Natural killer cell (primary cell): Measurements from ENCODE around the gene ZNF273. TPM values are rescaled to one million over a fixed set of nuclear protein-coding genes. Genes with fewer than 3 reads are reported as not detected.
A peak's percentile ranks its signal among the peaks of the same experiment; 100 is the strongest.
"Not testable (repeated sequence)": the region's sequence is repeated elsewhere in the genome, so short reads cannot be mapped to it uniquely, and the experiment has no call there.

Experiments
- ATAC-seq, 3 donors: fragments of 150-1000 bp in 2 of 3; fragments of 200-7000 bp in 1 of 3; cut with Tn5 transposase; 1 replicate in 1 of 3; 2 replicates in 2 of 3; pipeline ENCODE4 v1.10.0; 2021; ENCODE audit warnings: mild to moderate bottlenecking in 2 of 3, moderate library complexity in 2 of 3
- DNase-seq, 2 donors: peaks; one replicate each; pipeline versions ENCODE4 v3.0.0 to v3.0.0-alpha.2; 2013 to 2021; ENCODE audit warnings: mixed read lengths in 1 of 2
- H3K27ac ChIP-seq: one replicate; pipeline ENCODE4 v1.5.1; 2013; ENCODE audit warnings: mild to moderate bottlenecking, low read length
- H3K27me3 ChIP-seq: one replicate; pipeline ENCODE4 v1.6.1; 2013; ENCODE audit warnings: low read length; ENCODE audit not compliant: control insufficient read depth, insufficient read depth
- H3K36me3 ChIP-seq: one replicate; pipeline ENCODE4 v1.6.1; 2013; ENCODE audit warnings: low read length; ENCODE audit not compliant: control insufficient read depth, insufficient read depth
- H3K4me1 ChIP-seq: one replicate; pipeline ENCODE4 v1.6.1; 2013; ENCODE audit warnings: low read length; ENCODE audit not compliant: control insufficient read depth, insufficient read depth
- H3K4me3 ChIP-seq: one replicate; pipeline ENCODE4 v1.5.1; 2013; ENCODE audit warnings: low read length
- H3K9me3 ChIP-seq: one replicate; pipeline ENCODE4 v1.6.1; 2013; ENCODE audit warnings: low read length; ENCODE audit not compliant: control insufficient read depth, insufficient read depth
- H3K27ac Mint-ChIP-seq, 2 donors: one replicate each; pipeline ENCODE4 v1.8.0; 2022; ENCODE audit warnings: mild to moderate bottlenecking in 2 of 2, mixed read lengths in 2 of 2, moderate library complexity in 1 of 2
- H3K27me3 Mint-ChIP-seq, 2 donors: one replicate each; pipeline ENCODE4 v1.8.0; 2022; ENCODE audit warnings: low read depth in 2 of 2, mixed read lengths in 2 of 2
- H3K36me3 Mint-ChIP-seq: one replicate; pipeline ENCODE4 v1.8.0; 2022; ENCODE audit warnings: mixed read lengths
- H3K4me1 Mint-ChIP-seq, 2 donors: one replicate each; pipeline ENCODE4 v1.8.0; 2022; ENCODE audit warnings: mixed read lengths in 2 of 2
- H3K4me3 Mint-ChIP-seq: one replicate; pipeline ENCODE4 v1.8.0; 2022; ENCODE audit warnings: mild to moderate bottlenecking, moderate library complexity, mixed read lengths
- H3K9me3 Mint-ChIP-seq, 2 donors: one replicate each; pipeline ENCODE4 v1.8.0; 2022; ENCODE audit warnings: mixed read lengths in 2 of 2
- CTCF ChIP-seq: fragments of 200-600 bp; IDR thresholded peaks from one replicate; pipeline ENCODE4 v1.8.0; 2022; ENCODE audit warnings: antibody characterized with exemption
- WGBS: methylation state at CpG from one replicate; pipeline ENCODE4 v1.1.7; 2013; ENCODE audit warnings: missing lambda C conversion rate; ENCODE audit not compliant: insufficient coverage; 5-methylcytosine and 5-hydroxymethylcytosine counted together
- intact Hi-C: fragments of 100-400 bp; cut with micrococcal nuclease; formaldehyde crosslinking; loops from one replicate; pipeline ENCODE4 v1.14.2; 2022
- total RNA-seq, 4 donors: library from RNA; stranded (reverse); fragments of 120-200 nt in 1 of 4; gene quantifications; one replicate each; pipeline versions ENCODE4 v1.2.3 to v1.2.4, GENCODE V29; 2013 to 2022

ZNF273 gene
- total RNA-seq, 3 donors from 2014 or later (not counting 1 experiment from before 2014, with no cell fraction given) = 2.9 to 4.2 (median 4.0) TPM

GRCh38 chr7:64908358-64908757 lies 5.3 kb downstream of the ZNF273 start:
- Histone ChIP-seq H3K4me1 (peaks cover 6% of the 10 kb centered on the region), H3K27ac (no peak overlapping the region), H3K9me3 (no peaks in the 10 kb centered on the region), H3K36me3 (no peaks in the 10 kb centered on the region), H3K27me3 (no peaks in the 10 kb centered on the region), H3K4me3 (no peak overlapping the region)
- Mint-ChIP-seq H3K27me3 (no peaks in the 10 kb centered on the region), H3K36me3 (no peaks in the 10 kb centered on the region), H3K9me3 (no peaks in the 10 kb centered on the region), H3K27ac (peak overlapping the region in 1 of 2 donors; percentile 68), H3K4me1 (peaks cover 40 to 54% of the 10 kb centered on the region in 2 donors), H3K4me3 (no peak overlapping the region)
- ATAC-seq = no peak
- DNase-seq = no peak
- 75% methylated on average over 2 of the region's 2 CpGs for WGBS
- TF ChIP-seq CTCF = no peak
- intact Hi-C loops = no loop called here

- H3K36me3 Mint-ChIP-seq = no peaks in the 10 kb centered on the region
Measured at GRCh38 chr7:64914557-64914956, 11.5 kb downstream of the ZNF273 start.

GRCh38 chr7:64915301-64915700 lies 12.2 kb downstream of the ZNF273 start:
- H3K4me3 Mint-ChIP-seq, H3K27ac Mint-ChIP-seq, ATAC-seq, H3K36me3 Mint-ChIP-seq, H3K36me3 ChIP-seq, H3K9me3 ChIP-seq, DNase-seq, H3K9me3 Mint-ChIP-seq, H3K27me3 ChIP-seq, H3K4me1 ChIP-seq, H3K27me3 Mint-ChIP-seq, intact Hi-C loops, H3K27ac ChIP-seq, H3K4me3 ChIP-seq: not testable (repeated sequence)
- WGBS = 97% methylated on average over 9 of the region's 9 CpGs
- H3K4me1 Mint-ChIP-seq = peaks cover 0 to 21% of the 10 kb centered on the region in 2 donors

More at GRCh38 chr7:64914557-64914956, 11.5 kb downstream of the ZNF273 start:
- Histone ChIP-seq H3K36me3 (peaks cover 8% of the 10 kb centered on the region), H3K27ac (no peak overlapping the region), H3K27me3 (no peaks in the 10 kb centered on the region), H3K4me1 (no peaks in the 10 kb centered on the region), H3K4me3 (no peak overlapping the region), H3K9me3 (peaks cover 6% of the 10 kb centered on the region)
- Mint-ChIP-seq H3K27ac (no peak overlapping the region), H3K4me1 (peaks cover 6 to 20% of the 10 kb centered on the region in 2 donors), H3K9me3 (no peaks in the 10 kb centered on the region), H3K4me3 (no peak overlapping the region), H3K27me3 (no peaks in the 10 kb centered on the region)
- DNase-seq (no peak), ATAC-seq (no peak)
- 100% methylated on average over 3 of the region's 3 CpGs for whole genome bisulfite sequencing
- TF ChIP-seq CTCF = no peak
- intact Hi-C loops = no loop called here

GRCh38 chr7:64928252-64929187 lies 25.4 kb downstream of the ZNF273 start:
- peaks cover 7 to 33% of the 10 kb centered on the region in 2 donors for H3K9me3 Mint-ChIP-seq
- 100% methylated on average over 2 of the region's 4 CpGs for WGBS

More at GRCh38 chr7:64928252-64929187, 25.4 kb downstream of the ZNF273 start:
- H3K27me3 Mint-ChIP-seq, intact Hi-C loops, H3K4me3 ChIP-seq, ATAC-seq, H3K27me3 ChIP-seq, H3K4me1 Mint-ChIP-seq, H3K27ac Mint-ChIP-seq, H3K27ac ChIP-seq, H3K4me3 Mint-ChIP-seq, H3K4me1 ChIP-seq, DNase-seq: not testable (repeated sequence)
- H3K36me3 ChIP-seq = peaks cover 26% of the 10 kb centered on the region
- H3K36me3 Mint-ChIP-seq = peaks cover 59% of the 10 kb centered on the region
- H3K9me3 ChIP-seq = peaks cover 25% of the 10 kb centered on the region
